COLO829 (cell line): ENCODE results near the gene TXNDC2.
"Not testable (repeated sequence)": the region's sequence is repeated elsewhere in the genome, so short reads cannot be mapped to it uniquely, and the experiment has no call there.

Experiments used
- DNase-seq: peaks from one replicate; pipeline ENCODE4 v3.0.0; 2012; ENCODE audit warnings: low spot score

TXNDC2 gene

GRCh38 chr18:9884532-9885140 is 1.1 kb upstream of the TXNDC2 start:
- DNase-seq: no peak

- DNase-seq: no peak
Measured at GRCh38 chr18:9886005-9886348, 204 bp downstream of the TXNDC2 start.

GRCh38 chr18:9887992-9888391 is 2.2 kb downstream of the TXNDC2 start:
- no peak for DNase-seq

GRCh38 chr18:9890196-9890595 is 4.4 kb downstream of the TXNDC2 start:
- DNase-seq: no peak

- DNase-seq: no peak
Measured at GRCh38 chr18:9890957-9891356, 5.2 kb downstream of the TXNDC2 start.

GRCh38 chr18:9891515-9891914 is 5.7 kb downstream of the TXNDC2 start:
- not testable (repeated sequence) for DNase-seq

GRCh38 chr18:9894454-9895068 is 8.8 kb downstream of the TXNDC2 start:
- DNase-seq: no peak

- DNase-seq: no peak
Measured at GRCh38 chr18:9897129-9897528, 11.4 kb downstream of the TXNDC2 start.

- not testable (repeated sequence) for DNase-seq
Measured at GRCh38 chr18:9897787-9898291, 12.1 kb downstream of the TXNDC2 start.

- no peak for DNase-seq
Measured at GRCh38 chr18:9898792-9899549, 13.2 kb downstream of the TXNDC2 start.

- DNase-seq: not testable (repeated sequence)
Measured at GRCh38 chr18:9899550-9899930, 13.8 kb downstream of the TXNDC2 start.

- DNase-seq: no peak
Measured at GRCh38 chr18:9900699-9901098, 14.9 kb downstream of the TXNDC2 start.

- no peak for DNase-seq
Measured at GRCh38 chr18:9901377-9901776, 15.6 kb downstream of the TXNDC2 start.

- not testable (repeated sequence) for DNase-seq
Measured at GRCh38 chr18:9902264-9902663, 16.5 kb downstream of the TXNDC2 start.

GRCh38 chr18:9902832-9903231 is 17.1 kb downstream of the TXNDC2 start:
- no peak for DNase-seq

- no peak for DNase-seq
Measured at GRCh38 chr18:9905401-9905922, 19.7 kb downstream of the TXNDC2 start.

GRCh38 chr18:9906481-9906880 is 20.7 kb downstream of the TXNDC2 start:
- DNase-seq: no peak

GRCh38 chr18:9907867-9908266 is 22.1 kb downstream of the TXNDC2 start:
- DNase-seq: no peak

GRCh38 chr18:9910071-9910470 is 24.3 kb downstream of the TXNDC2 start:
- DNase-seq: no peak

- DNase-seq: no peak
Measured at GRCh38 chr18:9910661-9911060, 24.9 kb downstream of the TXNDC2 start.

GRCh38 chr18:9911226-9911625 is 25.5 kb downstream of the TXNDC2 start:
- DNase-seq: no peak

- DNase-seq: not testable (repeated sequence)
Measured at GRCh38 chr18:9912285-9912684, 26.5 kb downstream of the TXNDC2 start.

GRCh38 chr18:9913151-9913525 is 27.4 kb downstream of the TXNDC2 start:
- no peak for DNase-seq
